Psoas muscle (tissue), 8 donors: Measurements from ENCODE around the gene WDR5. TPM values are rescaled to one million over a fixed set of nuclear protein-coding genes. Genes with fewer than 3 reads are reported as not detected.

Source experiments
- ATAC-seq, 4 donors: fragments of 200-7000 bp; cut with Tn5 transposase; one replicate each; pipeline ENCODE4 v1.9.1; 2020; ENCODE audit warnings: moderate library complexity in 3 of 4, mild to moderate bottlenecking in 2 of 4
- DNase-seq, 2 donors: peaks; one replicate each; pipeline ENCODE4 v3.0.0-alpha.2; 2020
- H3K27ac ChIP-seq: fragments of 200-600 bp; one replicate; pipeline ENCODE4 v1.8.0; 2022
- H3K27me3 ChIP-seq, 3 donors: fragments of 200-600 bp in 1 of 3; one replicate each; pipeline versions ENCODE4 v1.6.1 to v1.8.0; 2013 to 2022; ENCODE audit warnings: low read length in 2 of 3, mild to moderate bottlenecking in 2 of 3, moderate library complexity in 1 of 3; ENCODE audit not compliant: insufficient read depth in 3 of 3
- H3K36me3 ChIP-seq, 2 donors: fragments of 200-600 bp in 1 of 2; one replicate each; pipeline versions ENCODE4 v1.6.1 to v1.8.0; 2013 to 2022; ENCODE audit warnings: low read depth in 1 of 2, mild to moderate bottlenecking in 1 of 2, moderate library complexity in 1 of 2; ENCODE audit not compliant: insufficient read depth in 1 of 2
- H3K4me1 ChIP-seq: fragments of 200-600 bp; one replicate; pipeline ENCODE4 v1.8.0; 2022
- H3K4me3 ChIP-seq: fragments of 200-600 bp; one replicate; pipeline ENCODE4 v1.8.0; 2022; ENCODE audit warnings: mild to moderate bottlenecking
- H3K9me3 ChIP-seq: fragments of 200-600 bp; one replicate; pipeline ENCODE4 v1.8.0; 2022
- CTCF ChIP-seq: fragments of 200-600 bp; IDR thresholded peaks from one replicate; pipeline ENCODE4 v1.8.0; 2022; ENCODE audit warnings: antibody characterized with exemption
- WGBS, 3 donors: extraction: QIAGEN DNeasy Blood & Tissue Kit; methylation state at CpG; one replicate each; pipeline versions ENCODE4 v1.1.6 to v1.1.7; 2013; 5-methylcytosine and 5-hydroxymethylcytosine counted together
- intact Hi-C, 2 donors: fragments of 100-400 bp; cut with DNase I; formaldehyde crosslinking; loops; one replicate each; pipeline versions ENCODE4 v1.11.0 to v1.14.2; 2022
- polyA plus RNA-seq, 3 donors: library from polyadenylated mRNA; stranded (reverse); fragments of 200-250 nt; gene quantifications; one replicate each; pipeline ENCODE4 v1.2.3, GENCODE V29; 2013
- total RNA-seq, 4 donors: library from RNA; stranded (reverse); fragmentation: NEBNext Ultra II Directional in 2 of 4; extraction: Animal tissue kit (Norgen Biotek cat#: 25700) in 2 of 4; gene quantifications; one replicate each; pipeline versions ENCODE4 v1.2.1 to v1.2.4, GENCODE V29; 2021 to 2023
- donor health status: healthy with polysubstance abuse.
- donor health status: DM: no; HTN: no; CAD: no; lungs with moderate emphysema.
- donor health status: Bipolar disorder and iron deficiency.
- donor health status: healthy.
- donor health status: DM: yes; HTN: yes; CAD: no.
- donor health status: DM: no; HTN: no; CAD: no.
- donor health status: DM: no; HTN: no; CAD: no.
- donor health status: DM: yes; HTN: yes; CAD: no.

The WDR5 gene
- total and polyA plus RNA-seq, 7 donors, result 21.4 to 52.0 (median 30.1) TPM

- Histone ChIP-seq H3K36me3 (peaks cover 14 to 99% of the 10 kb centered on the region in 2 donors), H3K4me3 (no peak overlapping the region), H3K27me3 (no peaks in the 10 kb centered on the region), H3K27ac (no peak overlapping the region), H3K9me3 (no peaks in the 10 kb centered on the region), H3K4me1 (no peaks in the 10 kb centered on the region)
- intact Hi-C loops, result no loop called here
- ATAC-seq (no peak), DNase-seq (no peak)
- 52 to 63% (median 63%) methylated on average over 4 of the region's 4 CpGs for WGBS, 3 donors
- no peak for TF ChIP-seq CTCF
These were observed 8.9 kb downstream of the WDR5 start for GRCh38 chr9:134144801-134145200.

- 94 to 96% (median 95%) methylated on average over 9 of the region's 9 CpGs for WGBS, 3 donors
These were observed 9.4 kb downstream of the WDR5 start for GRCh38 chr9:134145262-134145661.

GRCh38 chr9:134146774-134147493 is 11.1 kb downstream of the WDR5 start:
- Histone ChIP-seq H3K4me1 (no peaks in the 10 kb centered on the region), H3K36me3 (peaks cover 12 to 99% of the 10 kb centered on the region in 2 donors), H3K9me3 (no peaks in the 10 kb centered on the region), H3K4me3 (no peak overlapping the region), H3K27ac (no peak overlapping the region), H3K27me3 (no peaks in the 10 kb centered on the region)
- no peak for DNase-seq
- no peak for ATAC-seq
- intact Hi-C loops, result no loop called here
- no peak for TF ChIP-seq CTCF
- 57 to 65% (median 65%) methylated on average over 8 of the region's 8 CpGs for WGBS, 3 donors

More at GRCh38 chr9:134145262-134145661, 9.4 kb downstream of the WDR5 start:
- Histone ChIP-seq H3K27ac (no peak overlapping the region), H3K4me1 (no peaks in the 10 kb centered on the region), H3K27me3 (no peaks in the 10 kb centered on the region), H3K4me3 (no peak overlapping the region), H3K36me3 (peaks cover 14 to 99% of the 10 kb centered on the region in 2 donors), H3K9me3 (no peaks in the 10 kb centered on the region)
- intact Hi-C loops, result no loop called here
- no peak for TF ChIP-seq CTCF
- DNase-seq (no peak), ATAC-seq (no peak)

GRCh38 chr9:134149380-134149779 is 13.5 kb downstream of the WDR5 start:
- Histone ChIP-seq H3K36me3 (peaks cover 10 to 100% of the 10 kb centered on the region in 2 donors), H3K4me1 (no peaks in the 10 kb centered on the region), H3K9me3 (no peaks in the 10 kb centered on the region), H3K4me3 (no peak overlapping the region), H3K27me3 (no peaks in the 10 kb centered on the region), H3K27ac (no peak overlapping the region)
- no peak for TF ChIP-seq CTCF
- ATAC-seq, result no peak
- 83 to 90% (median 85%) methylated on average over 7 of the region's 7 CpGs for WGBS, 3 donors
- DNase-seq, result no peak
- intact Hi-C loops, result no loop called here
